ENCODE measurements around the gene CAST.

DNA sequence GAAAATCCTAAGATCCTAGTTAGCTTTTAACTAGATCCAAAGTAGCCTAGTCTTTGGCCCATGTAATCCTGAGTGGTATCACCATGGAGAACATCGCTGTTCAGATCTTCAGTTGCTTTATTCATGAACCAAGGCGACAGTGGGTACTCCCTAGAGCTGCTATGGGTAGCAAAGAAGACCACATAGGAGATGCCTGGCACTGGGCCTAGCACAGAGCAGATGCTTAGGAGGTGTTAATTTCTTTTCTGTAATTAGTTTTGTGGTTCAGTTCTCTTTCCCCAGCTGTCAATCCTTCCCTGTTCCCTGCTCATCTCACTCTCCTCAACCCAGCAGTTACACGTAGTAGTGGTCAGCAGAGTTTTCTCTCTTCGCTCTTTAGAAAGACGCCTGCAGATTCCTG lies 9.3 kb downstream of the CAST start:
- TF ChIP-seq POLR2A (IDR thresholded peaks at IDR 0.05; ENCODE audit: low read depth, low read length) (no peak), POLR2AphosphoS5 (IDR thresholded peaks at IDR 0.05; ENCODE audit: low read depth, low read length) (no peak), TAF1 (IDR thresholded peaks at IDR 0.05; ENCODE audit: low read depth, low read length) (no peak)

Measured in GM12891 (cell line).